HG03196 (cell line): ENCODE data around the gene ACOX2.
A peak's percentile ranks its signal among the peaks of the same experiment; 100 is the strongest.

Experiments used
- ATAC-seq: cut with Tn5 transposase; IDR thresholded peaks from one replicate; pipeline ENCODE4 v1.9.1; 2021; ENCODE audit not compliant: unreplicated experiment

The ACOX2 gene

GRCh38 chr3:58474967-58475578 is 61.9 kb downstream of the ACOX2 start:
- ATAC-seq = no peak

- no peak for ATAC-seq
Observed at GRCh38 chr3:58474348-58474911, 62.6 kb downstream of the ACOX2 start.

- no peak for ATAC-seq
Observed at GRCh38 chr3:58473275-58473674, 63.7 kb downstream of the ACOX2 start.

- no peak for ATAC-seq
Observed at GRCh38 chr3:58471025-58471887, 65.7 kb downstream of the ACOX2 start.

- no peak for ATAC-seq
Observed at GRCh38 chr3:58470363-58471024, 66.5 kb downstream of the ACOX2 start.

- ATAC-seq = no peak
Observed at GRCh38 chr3:58469096-58469495, 67.9 kb downstream of the ACOX2 start.

- no peak for ATAC-seq
Observed at GRCh38 chr3:58466899-58467563, 70.0 kb downstream of the ACOX2 start.

- ATAC-seq = no peak
Observed at GRCh38 chr3:58464866-58465265, 72.1 kb downstream of the ACOX2 start.

GRCh38 chr3:58463942-58464271 is 73.1 kb downstream of the ACOX2 start:
- ATAC-seq = no peak

GRCh38 chr3:58463181-58463941 is 73.6 kb downstream of the ACOX2 start:
- ATAC-seq = peak; percentile 88

GRCh38 chr3:58462829-58463180 is 74.2 kb downstream of the ACOX2 start:
- ATAC-seq = no peak

GRCh38 chr3:58459160-58459559 is 77.8 kb downstream of the ACOX2 start:
- ATAC-seq = no peak
